HG03095 (cell line): Measurements from ENCODE around the gene FAM20C.
"Not testable (repeated sequence)": the region's sequence is repeated elsewhere in the genome, so short reads cannot be mapped to it uniquely, and the experiment has no call there.

Experiments
- ATAC-seq: cut with Tn5 transposase; IDR thresholded peaks from one replicate; pipeline ENCODE4 v1.9.1; 2021; ENCODE audit warnings: moderate library complexity; ENCODE audit not compliant: unreplicated experiment

The FAM20C gene

DNA sequence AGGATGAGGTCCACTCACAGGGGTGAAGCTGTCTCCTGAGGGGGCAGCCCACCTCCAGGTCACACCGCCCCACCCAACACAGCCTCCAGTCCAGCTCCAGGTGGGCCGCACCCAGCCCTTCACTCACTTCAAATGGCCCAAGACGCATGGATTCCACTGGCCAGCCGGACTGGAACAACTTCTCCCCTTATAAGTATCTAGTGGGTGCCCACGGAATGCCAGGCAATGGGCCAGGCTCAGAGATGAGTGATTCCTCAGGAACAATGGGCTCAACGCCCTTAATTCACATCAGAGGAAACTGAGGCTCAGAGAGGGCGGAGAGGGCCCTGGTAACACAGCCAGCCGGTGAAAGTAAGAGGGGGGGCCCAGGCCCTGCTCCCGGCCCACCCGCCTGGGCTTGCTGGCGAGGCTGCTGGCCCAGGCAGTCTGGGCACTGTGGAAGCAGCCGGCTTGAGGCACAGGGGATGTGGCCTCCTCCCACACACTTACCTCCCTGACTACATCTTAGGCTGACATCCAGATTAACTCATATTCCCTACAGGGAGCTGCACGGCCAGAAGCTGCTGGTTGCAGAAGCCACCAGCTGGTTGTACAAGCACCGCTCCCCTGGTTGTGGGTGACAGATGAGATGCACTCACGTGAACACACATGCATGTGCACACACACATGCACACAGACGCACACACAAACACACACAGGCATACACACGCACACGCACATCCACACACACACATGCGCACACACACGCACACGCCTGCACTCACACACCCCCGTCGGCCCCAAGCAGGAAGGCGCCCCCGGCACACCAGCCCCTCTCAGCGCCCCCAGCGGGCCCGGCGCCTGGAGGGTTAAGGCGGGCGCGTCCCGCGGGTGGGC, 1.0 kb upstream of the FAM20C start:
- no peak for ATAC-seq

DNA sequence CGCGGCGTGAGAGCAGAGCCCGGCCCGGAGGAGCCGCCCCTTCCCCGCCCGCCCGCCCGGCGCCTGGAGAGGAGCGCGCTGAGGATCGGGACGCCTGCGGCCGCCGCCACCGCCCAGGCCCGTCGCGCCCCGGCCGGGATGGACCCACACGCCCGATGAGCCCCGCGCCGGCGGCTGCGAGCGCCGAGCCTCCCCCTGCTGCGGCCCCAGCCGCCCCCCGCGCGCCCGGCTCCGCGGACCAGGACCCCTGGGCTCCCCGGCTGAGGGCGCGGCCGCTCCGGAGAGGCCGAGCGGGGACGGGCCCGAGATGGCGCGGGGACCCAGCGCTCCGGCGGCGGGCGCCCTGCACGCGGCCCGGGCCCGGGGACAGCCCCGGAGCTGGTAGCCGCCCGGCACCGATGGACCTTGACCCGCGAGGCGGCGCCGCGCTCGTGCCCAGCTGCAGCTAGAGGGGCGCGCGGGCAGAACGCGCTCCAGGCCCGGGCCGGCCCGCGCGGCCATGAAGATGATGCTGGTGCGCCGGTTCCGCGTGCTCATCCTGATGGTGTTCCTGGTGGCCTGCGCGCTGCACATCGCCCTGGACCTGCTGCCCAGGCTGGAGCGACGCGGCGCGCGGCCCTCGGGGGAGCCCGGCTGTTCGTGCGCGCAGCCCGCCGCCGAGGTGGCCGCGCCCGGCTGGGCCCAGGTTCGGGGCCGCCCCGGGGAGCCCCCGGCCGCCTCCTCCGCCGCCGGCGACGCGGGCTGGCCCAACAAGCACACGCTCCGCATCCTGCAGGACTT, 520 bp downstream of the FAM20C start:
- ATAC-seq, result no peak

DNA sequence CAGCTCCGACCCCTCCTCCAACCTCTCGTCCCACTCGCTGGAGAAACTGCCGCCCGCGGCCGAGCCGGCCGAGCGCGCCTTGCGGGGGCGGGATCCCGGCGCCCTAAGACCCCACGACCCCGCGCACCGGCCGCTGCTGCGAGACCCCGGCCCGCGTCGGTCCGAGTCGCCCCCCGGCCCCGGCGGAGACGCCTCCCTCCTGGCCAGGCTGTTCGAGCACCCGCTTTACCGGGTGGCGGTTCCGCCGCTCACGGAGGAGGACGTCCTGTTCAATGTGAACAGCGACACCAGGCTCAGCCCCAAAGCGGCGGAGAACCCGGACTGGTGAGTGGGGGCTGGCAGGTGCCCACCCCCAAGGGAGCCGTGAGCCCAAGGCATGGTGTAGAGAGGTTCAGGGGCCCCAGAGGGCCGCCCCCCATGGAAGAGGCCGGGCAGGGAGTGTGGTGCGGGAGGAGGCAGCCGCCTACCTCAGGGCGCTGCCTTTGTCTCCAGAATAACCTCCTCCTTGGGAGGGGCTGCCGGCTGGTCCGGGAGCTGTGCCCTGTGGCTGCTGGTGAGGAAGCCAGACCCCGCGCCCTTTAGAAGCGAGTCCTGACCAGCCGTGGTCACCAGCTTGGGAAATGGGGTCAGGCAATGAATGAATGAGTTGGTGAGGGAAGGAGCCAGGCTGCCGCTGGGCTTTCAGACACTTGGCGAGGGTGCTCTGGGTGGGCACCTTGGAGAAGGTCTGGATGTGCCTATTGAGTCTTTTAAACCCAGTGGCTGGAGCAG, 1.3 kb downstream of the FAM20C start:
- no peak for ATAC-seq

DNA sequence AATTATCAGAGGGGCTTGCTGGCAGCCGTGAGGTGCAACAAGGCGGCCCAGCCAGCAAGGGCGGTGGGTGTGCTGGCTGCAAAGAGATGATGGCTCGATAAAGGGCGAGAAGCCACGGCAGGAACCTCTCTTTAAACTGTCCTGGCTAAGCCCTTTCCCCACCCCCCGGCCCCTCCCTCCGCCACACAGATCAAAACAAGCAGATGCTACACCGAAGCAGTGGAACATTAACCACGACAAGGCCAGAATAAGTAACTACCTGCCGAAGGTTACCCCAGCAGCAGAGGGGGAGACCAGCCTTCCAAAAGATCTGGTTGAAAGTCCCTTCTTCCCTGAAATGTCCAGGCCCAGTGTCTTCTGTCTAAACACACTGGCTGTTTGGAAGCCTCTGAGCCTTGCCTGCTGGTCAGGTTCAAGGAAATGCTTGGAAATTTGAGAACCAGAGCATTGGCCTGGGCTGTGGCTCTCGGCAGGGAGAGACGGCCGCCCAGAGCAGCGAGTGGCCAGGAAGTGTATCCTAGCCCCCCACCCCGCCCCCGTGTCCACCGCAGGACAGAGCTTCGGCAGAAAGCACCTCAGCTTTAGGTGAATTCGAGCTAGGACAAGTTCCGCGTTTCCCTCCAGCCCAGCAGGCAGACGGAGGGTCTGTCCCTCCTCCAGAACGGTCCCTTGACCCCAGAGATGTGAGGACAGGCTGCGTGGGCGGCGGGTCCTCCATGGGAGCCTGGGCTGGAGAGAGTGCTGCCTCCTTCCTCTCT, 2.1 kb downstream of the FAM20C start:
- ATAC-seq, result no peak

DNA sequence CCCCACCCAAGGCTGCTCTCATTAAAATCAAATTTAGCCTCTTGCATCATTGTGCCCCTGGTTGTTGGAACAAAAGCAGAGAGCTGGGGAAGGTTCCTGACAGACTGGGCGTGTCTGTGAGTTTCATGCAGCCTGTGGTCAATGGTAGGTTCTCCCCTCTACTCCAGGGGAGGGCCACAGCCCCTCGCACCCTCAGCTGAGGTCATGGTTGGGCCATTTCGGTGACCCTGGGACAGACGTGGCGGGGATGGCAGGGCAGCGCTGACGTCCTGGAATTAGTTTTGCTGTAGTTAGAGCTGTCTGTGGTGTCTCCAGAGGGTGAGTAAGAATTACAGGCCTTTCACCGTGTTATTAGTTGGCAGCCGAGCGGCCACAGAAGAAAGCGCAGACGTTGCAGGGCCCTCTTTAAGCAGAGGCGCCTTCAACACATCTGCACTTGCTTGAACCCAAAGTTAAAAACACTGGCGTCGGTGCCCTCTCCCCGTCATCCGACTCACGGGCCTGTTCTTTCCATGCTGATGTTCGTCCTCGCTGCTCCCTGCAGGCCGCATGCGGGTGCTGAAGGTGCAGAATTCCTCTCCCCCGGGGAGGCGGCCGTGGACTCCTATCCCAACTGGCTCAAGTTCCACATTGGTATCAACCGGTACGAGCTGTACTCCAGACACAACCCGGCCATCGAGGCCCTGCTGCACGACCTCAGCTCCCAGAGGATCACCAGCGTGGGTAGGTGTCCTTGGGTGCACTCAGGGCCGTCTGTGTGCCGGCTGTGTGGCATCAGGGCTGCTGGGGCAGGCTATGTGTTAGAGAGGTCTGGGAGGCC, 2.8 kb downstream of the FAM20C start:
- no peak for ATAC-seq

DNA sequence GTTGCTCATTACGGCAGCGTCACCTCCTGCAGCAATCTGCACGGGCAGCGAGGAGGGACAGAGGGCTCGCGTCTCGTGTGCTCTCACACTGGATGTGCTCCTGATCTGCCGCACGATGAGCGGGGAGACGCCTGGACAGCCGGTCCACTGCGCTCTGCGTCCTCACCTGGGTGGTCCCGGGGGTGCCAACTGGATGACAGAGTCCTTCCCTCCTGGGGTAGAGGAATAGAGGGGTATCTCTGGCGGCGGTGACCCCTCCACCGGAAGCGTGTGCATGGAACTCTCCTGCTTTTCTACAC, 3.4 kb downstream of the FAM20C start:
- ATAC-seq, result no peak

DNA sequence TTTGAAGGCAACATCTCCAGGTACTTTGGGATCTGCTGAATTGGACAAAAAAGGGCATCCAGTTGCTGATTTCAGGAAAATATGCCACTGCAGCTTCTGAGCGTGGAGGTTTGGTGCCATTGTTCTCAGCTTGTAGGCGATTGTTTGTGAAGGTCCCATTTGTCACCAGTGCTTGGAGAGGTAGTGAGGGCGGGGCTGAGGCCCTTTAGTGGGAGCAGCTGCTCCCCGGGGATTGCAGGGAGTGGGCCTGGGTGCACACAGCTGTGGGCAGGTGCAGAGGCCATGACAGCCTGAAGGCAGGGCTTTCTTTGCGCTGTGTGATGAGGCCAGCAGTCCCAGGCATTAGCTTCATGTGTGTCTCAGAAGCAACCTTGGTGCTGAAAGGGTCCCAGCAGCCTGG, 3.9 kb downstream of the FAM20C start:
- ATAC-seq, result no peak

DNA sequence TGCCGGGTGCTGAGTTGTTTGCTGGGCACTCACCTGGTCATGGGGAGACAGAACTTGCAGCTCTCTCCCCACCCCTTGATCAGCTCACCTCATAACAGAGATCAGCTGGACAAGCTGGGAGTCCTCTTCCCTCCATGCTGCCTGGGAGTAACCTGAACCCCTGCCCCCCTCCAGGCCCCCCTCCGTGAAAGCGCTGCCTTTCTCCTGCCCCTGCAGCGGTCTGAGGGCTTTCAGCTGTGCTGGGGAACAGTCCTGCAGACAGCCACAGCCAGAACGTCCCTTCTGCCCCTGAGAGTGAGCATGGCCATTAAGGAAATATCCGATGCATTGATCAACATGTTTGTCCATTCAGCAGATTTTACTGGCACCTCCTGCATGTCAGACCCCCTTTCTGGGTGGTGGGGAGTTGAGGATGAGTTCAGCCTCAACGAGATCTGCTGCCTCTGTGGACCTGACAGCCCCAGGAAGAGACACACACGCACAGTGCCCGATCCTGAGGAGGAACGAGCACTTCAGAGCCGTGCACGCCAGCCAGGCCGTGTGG, 4.5 kb downstream of the FAM20C start:
- no peak for ATAC-seq

DNA sequence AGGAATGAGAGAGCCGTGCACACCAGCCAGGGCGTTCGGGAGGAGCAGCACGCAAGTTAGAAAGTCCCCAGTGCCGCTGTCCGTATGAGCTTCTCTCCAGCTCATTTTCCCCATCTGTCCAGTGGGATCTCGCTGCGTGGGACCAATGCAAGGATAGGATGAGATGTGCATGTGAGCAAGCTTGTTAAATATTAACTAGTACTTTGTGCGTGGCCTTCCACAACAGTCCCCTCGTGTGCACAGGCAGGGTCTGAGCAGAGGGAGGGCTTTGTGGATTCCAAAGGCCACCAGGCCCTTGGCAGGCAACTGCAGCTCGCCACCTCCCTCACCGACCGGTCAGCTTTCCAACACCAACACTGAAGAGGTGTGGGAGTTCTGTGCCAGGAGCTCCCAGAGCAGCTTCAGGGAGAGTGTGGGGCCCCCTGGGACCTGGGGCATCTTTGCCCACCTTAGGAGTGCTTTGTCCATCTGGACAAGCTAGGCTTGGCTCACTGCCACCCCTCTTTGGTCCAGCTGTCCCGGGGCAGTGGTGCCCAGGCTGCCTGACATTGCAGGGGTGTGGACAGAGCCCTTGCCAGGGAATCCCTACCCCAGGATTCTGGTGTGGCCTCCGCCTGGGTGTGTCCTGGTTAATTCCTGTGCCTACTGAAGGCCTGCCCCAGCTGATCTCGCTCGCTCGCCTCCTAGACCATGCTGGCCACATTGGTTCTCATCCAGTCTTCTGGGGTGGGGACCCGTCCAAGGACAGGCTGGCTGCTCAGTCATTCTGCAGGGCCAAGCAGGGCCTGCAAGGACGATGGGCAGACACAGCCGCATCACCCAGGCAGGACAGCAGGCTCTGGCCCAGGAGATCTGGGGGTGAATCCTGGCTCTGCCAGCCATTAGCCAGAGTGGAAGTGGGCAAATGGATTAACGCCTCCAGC, 5.3 kb downstream of the FAM20C start:
- ATAC-seq, result no peak

DNA sequence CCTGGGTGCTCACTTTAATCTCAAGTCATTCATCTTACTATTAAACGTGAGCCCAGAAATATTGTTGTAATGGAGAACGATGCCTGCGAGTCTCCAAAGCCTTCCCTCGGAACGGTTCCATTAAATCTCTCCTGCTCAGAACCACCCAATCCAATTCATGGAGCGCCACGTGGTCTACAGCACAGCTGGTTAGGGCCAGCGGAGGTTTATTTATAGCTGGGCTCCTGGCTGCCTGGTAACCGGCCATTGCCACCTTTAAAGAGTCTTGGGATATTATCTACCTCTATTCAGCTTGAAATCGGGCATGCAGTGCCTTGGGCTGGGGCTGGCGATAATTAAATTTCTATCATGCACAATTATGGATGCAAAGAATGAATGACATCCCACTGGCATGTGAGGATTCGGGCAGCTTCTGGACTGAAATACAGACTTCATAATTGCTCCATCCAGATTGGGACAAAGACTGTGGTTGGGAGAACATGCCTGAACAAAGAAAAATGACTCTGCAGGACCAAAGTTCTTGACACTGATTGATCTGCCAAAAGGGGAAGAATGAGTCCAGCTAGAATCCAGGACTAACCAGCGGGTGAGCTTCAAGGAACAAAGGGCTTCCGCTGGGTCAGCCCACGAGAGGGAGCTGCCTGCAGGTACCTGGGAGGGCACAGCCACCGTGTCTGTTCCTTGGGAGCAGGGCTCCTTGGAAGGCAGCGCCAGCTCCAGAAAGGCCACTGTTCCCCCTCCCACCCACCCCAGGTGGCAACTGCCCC, 7.3 kb downstream of the FAM20C start:
- ATAC-seq, result no peak

DNA sequence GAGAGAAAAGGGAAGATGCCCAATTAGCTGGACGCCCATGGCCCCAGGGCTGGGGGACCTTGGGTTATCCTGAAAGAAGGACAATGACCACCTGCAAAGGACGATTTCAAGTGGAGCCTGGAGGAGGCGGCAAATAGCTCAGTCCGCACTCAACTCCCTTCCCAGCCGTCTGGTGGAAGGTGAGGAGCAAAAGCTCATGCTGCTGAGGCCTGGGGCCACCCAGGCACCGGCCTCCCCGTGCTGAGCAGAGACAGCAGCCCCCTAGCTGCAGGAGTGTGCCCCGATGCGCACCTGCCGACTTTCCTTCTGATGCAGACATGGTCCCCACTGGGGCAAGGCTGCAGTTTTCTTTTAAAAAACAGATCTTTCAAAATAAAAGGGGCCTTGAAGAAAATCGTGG, 7.9 kb downstream of the FAM20C start:
- ATAC-seq, result no peak

DNA sequence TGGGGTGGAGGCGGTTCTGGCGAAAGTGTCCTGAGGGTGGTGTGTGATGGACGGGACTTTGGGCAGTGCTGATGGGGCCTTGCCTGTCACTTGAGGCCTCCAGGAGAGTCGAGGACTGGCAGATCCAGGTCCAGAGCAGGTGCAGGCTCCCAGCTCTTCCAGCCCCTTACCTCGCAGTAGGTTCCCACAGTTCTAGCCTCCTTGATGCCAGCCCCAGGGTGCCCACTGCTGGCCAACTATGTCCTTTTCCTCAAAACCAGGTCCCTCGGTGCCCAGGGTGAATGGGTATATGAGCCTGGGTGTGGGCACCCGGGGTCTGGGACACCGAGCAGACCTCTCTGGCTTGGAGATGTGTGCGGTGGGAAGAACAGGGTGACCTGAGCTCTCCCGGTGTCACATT, 8.3 kb downstream of the FAM20C start:
- ATAC-seq, result no peak

DNA sequence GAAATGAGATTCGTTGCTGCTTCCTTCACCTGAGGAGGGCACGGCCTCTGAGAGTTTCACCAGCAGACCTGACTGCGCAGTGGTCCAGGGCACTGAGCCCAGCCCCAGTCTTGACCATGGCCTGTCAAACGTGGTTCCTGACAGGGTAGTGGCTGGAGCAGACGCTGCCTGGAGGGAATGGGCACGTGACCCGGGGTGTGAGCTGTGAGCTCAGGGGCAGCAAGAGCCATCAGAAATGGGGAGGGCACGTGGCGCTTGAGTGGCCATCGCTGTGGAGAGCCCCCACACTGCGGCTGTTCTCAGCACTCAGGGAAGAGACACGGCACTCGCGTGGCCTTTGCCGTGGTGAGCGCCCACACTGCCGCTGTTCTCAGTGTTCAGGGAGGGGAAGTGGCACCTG, 12.0 kb downstream of the FAM20C start:
- no peak for ATAC-seq

DNA sequence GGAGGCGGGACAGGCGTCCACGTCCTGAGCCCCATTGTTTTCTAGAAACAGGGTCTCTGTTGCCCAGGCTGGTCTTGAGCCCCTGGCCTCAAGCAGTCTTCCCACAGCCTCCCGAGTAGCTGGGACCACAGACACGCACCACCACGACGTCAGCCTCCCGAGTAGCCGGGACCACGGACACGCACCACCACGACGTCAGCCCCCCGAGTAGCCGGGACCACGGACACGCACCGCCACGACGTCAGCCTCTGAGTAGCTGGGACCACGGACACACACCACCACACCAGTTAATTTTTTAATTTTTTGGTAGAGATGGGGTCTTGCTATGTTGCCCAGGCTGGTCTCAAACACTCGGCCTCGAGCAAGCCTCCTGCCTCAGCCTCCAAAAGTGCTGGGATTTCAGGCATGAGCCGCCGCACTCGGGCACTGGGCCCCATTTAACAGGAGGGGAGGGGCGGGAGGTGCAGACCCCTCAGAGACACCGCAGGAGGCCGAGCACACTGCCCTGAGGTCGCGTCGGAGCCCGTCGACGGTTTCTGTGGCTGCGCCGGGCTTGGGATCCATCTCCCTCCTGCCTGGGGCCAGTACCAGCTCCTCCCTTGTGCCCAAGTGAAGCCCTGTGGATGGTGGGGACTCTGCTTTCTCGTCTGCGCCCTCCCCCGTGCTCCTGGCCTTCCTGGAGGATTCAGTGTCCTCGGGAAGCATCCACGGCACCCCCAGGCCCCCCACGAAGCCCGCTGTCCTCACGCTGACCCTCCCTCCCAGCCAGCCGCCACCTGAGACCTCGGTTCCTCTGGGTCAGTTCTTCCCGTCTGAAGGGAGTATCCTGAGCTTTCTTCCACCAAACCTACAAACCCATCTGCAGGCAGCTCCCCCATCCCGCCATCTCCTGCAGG, 13.0 kb downstream of the FAM20C start:
- ATAC-seq, result no peak

DNA sequence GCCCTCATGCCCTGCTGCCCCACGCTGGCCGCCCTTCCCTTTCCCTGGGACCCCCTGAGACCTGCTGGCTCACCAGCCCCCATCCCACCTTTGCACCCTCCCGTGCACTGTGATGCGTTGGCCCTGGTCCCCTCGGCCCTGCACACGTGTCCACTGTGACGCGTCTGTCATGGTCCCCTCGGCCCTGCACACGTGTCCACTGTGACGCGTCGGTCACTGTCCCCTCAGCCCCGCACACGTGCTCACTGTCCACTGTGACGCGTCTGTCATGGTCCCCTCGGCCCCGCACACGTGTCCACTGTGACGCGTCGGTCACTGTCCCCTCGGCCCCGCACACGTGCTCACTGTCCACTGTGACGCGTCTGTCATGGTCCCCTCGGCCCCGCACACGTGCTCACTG, 14.0 kb downstream of the FAM20C start:
- not testable (repeated sequence) for ATAC-seq

DNA sequence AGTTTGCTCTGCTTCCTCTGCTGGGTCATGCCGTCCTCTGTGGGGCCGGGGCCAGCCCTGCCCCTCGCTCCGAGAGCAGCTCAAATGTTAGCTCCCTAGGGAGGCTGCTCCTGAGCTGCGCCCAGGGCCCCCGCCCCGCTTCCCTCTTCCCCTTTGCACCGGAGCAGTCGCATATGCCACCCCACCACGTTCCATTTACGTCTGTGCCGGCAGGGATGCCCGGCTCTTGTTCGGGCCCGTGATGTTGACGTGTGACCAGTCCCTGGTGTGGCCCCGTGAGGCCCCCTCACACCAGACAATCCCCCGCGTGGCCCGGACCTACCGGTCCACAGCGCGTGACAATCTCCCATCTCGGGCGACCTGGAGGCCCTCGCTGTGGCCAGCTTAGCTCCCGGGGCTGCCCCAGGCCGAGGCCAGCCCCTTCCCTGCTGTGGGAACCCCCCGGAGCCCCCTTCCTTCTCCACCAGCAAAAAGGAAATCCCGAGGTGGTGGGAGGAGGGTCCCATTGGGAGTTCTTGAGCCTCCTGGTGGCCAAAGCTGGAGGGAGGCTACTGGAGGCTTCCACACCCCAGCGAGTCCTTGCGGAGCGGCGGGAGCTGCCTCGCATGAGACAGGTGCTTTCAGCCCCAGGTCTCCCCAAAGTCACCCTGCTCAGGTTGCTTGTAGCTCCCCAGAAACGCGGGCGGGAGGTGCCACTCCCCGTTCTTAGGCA, 15.2 kb downstream of the FAM20C start:
- no peak for ATAC-seq
